Endothelial cell of umbilical vein (primary cell): ENCODE measurements around the gene LITAFD. TPM values are rescaled to one million over a fixed set of nuclear protein-coding genes. Genes with fewer than 3 reads are reported as not detected.

Source experiments
- BruUV-seq: library from RNA; stranded (reverse); fragments of 400-500 nt; replicated peaks from 2 replicates; lab custom pipeline; 2021; lab: Mats Ljungman, UMichigan
- CTCF ChIA-PET: fragments of 300-600, 350-600 bp; sonication (Branson Sonifier 250); formaldehyde crosslinking; loops from one replicate; lab custom pipeline; 2021; ENCODE audit warnings: antibody characterized with exemption, inconsistent platforms; lab: Charles Lee
- POLR2A ChIA-PET: fragments of 300-600, 350-600 bp; sonication (Branson Sonifier 250); formaldehyde crosslinking; loops from one replicate; lab custom pipeline; 2021; ENCODE audit warnings: antibody characterized with exemption, inconsistent platforms; lab: Charles Lee
- DNase-seq: peaks from one replicate; pipeline ENCODE4 v3.0.0-alpha.2; 2011; ENCODE audit warnings: low read depth, low spot score
- FAIRE-seq: peaks from 2 replicates; lab custom pipeline; 2011; peaks lifted over from hg19 to GRCh38; lab: Jason Lieb, UNC
- H2AFZ ChIP-seq: 2 replicates; pipeline ENCODE4 v1.6.0; 2012; ENCODE audit warnings: low read depth, low read length, control low read depth, inconsistent platforms
- H3K27ac ChIP-seq: 2 replicates; pipeline ENCODE4 v1.5.1; 2011; ENCODE audit warnings: low read depth, mild to moderate bottlenecking, control low read depth, low read length, moderate library complexity; ENCODE audit not compliant: insufficient read depth
- H3K27me3 ChIP-seq, 2 experiments: 2 replicates each; pipeline versions ENCODE4 v1.6.0 to v1.6.1; 2011; ENCODE audit warnings: low read length in 2 of 2, mixed read lengths in 1 of 2; ENCODE audit not compliant: control insufficient read depth in 2 of 2, insufficient read depth in 2 of 2
- H3K36me3 ChIP-seq, 2 experiments: 2 replicates in 1 of 2; 3 replicates in 1 of 2; pipeline ENCODE4 v1.5.1; 2011; ENCODE audit warnings: low read length in 2 of 2, mild to moderate bottlenecking in 1 of 2, moderate library complexity in 1 of 2; ENCODE audit not compliant: control insufficient read depth in 2 of 2, insufficient read depth in 2 of 2; ENCODE audit errors: extremely low read depth in 1 of 2
- H3K4me1 ChIP-seq: 3 replicates; pipeline ENCODE4 v1.5.1; 2011; ENCODE audit warnings: mild to moderate bottlenecking, low read length; ENCODE audit not compliant: control insufficient read depth, insufficient read depth; ENCODE audit errors: extremely low read depth
- H3K4me2 ChIP-seq: 2 replicates; pipeline ENCODE4 v1.6.1; 2011; ENCODE audit warnings: low read length, control low read depth, mixed read lengths; ENCODE audit not compliant: insufficient read depth
- H3K4me3 ChIP-seq, 3 experiments: fragments of 200-600 bp in 1 of 3; sonication (generic), shearing (Covaris generic) in 1 of 3; replicated peaks in 1 of 3; 2 replicates each; pipeline ENCODE4 v1.5.1; 2011 to 2016; ENCODE audit warnings: control low read depth in 3 of 3, low read length in 3 of 3, mild to moderate bottlenecking in 2 of 3, inconsistent platforms in 1 of 3, low read depth in 1 of 3, moderate library complexity in 1 of 3; ENCODE audit not compliant: insufficient read depth in 1 of 3
- H3K79me2 ChIP-seq: 2 replicates; pipeline ENCODE4 v1.6.0; 2012; ENCODE audit warnings: low read length, inconsistent platforms; ENCODE audit not compliant: control insufficient read depth, insufficient read depth
- H3K9ac ChIP-seq: replicated peaks from 2 replicates; pipeline ENCODE3; 2011; ENCODE audit warnings: low read length, control low read depth; ENCODE audit not compliant: insufficient read depth; ENCODE audit errors: extremely low read depth
- H3K9me1 ChIP-seq: replicated peaks from 3 replicates; pipeline ENCODE4 v1.6.0; 2011; ENCODE audit warnings: mild to moderate bottlenecking, low read length; ENCODE audit not compliant: control insufficient read depth, insufficient read depth; ENCODE audit errors: extremely low read depth
- H3K9me3 ChIP-seq: replicated peaks from 2 replicates; pipeline ENCODE4 v1.5.1; 2012; ENCODE audit warnings: low read length, inconsistent platforms; ENCODE audit not compliant: control insufficient read depth, insufficient read depth
- H4K20me1 ChIP-seq: replicated peaks from 2 replicates; pipeline ENCODE3; 2011; ENCODE audit warnings: mild to moderate bottlenecking, low read length; ENCODE audit not compliant: control insufficient read depth, insufficient read depth; ENCODE audit errors: extremely low read depth
- EZH2 ChIP-seq: IDR thresholded peaks from 2 replicates; pipeline ENCODE4 v1.6.1; 2012; ENCODE audit warnings: borderline replicate concordance, low read depth, mild to moderate bottlenecking, moderate library complexity, low read length, inconsistent platforms; ENCODE audit not compliant: severe bottlenecking
- GATA2 ChIP-seq: IDR thresholded peaks from 2 replicates; pipeline ENCODE4 v1.7.0; 2011; ENCODE audit warnings: low read depth, mild to moderate bottlenecking, moderate library complexity, mixed read lengths, low read length; ENCODE audit not compliant: insufficient read length, insufficient read depth
- JUN ChIP-seq: IDR thresholded peaks from 2 replicates; pipeline ENCODE4 v1.6.1; 2011; ENCODE audit warnings: borderline replicate concordance, low read depth; ENCODE audit not compliant: insufficient read length, insufficient read depth
- POLR2A ChIP-seq: IDR thresholded peaks from 2 replicates; pipeline ENCODE4 v1.6.1; 2012; ENCODE audit warnings: low read depth, mild to moderate bottlenecking, control low read depth, low read length
- POLR2AphosphoS5 ChIP-seq: IDR thresholded peaks from 2 replicates; pipeline ENCODE4 v1.6.1; 2012; ENCODE audit warnings: low read depth, mild to moderate bottlenecking, control low read depth, low read length, moderate library complexity; ENCODE audit not compliant: insufficient read depth
- dilution Hi-C: fragments of 300-500 bp; cut with MboI; formaldehyde crosslinking; loops from one replicate; pipeline ENCODE4 v1.15.0; 2019; ENCODE audit warnings: low sequenced_read_pairs; ENCODE audit not compliant: extremely low pct_ligation_motif_present
- intact Hi-C: fragments of 100-400 bp; cut with micrococcal nuclease; formaldehyde crosslinking; loops from one replicate; pipeline ENCODE4 v1.10.0; 2022
- polyA plus RNA-seq, 4 experiments: library from polyadenylated mRNA; depleted of rRNA in 3 of 4; stranded (reverse) in 3 of 4; unstranded in 1 of 4; fragments of >200 nt; gene quantifications; 2 replicates each; pipeline versions ENCODE4 v1.2.1 to v1.2.3, GENCODE V29; 2011 to 2012; ENCODE audit warnings: missing spikeins in 1 of 4
- total RNA-seq: library from RNA; stranded (reverse); gene quantifications from 2 replicates; pipeline ENCODE4 v1.2.3, GENCODE V29; 2021
- TF ChIP-seq, protein P1 (sequence below), 2 donors: IDR thresholded peaks; 1 replicate in 1 of 2; 2 replicates in 1 of 2; pipeline ENCODE4 v1.5.1; 2011; ENCODE audit warnings: low read length in 2 of 2, mild to moderate bottlenecking in 2 of 2, moderate library complexity in 2 of 2, control low read depth in 1 of 2, inconsistent platforms in 1 of 2, low read depth in 1 of 2; ENCODE audit not compliant: insufficient read depth in 1 of 2; ENCODE audit errors: extremely low read depth in 1 of 2
- TF ChIP-seq, protein P2 (sequence below): IDR thresholded peaks from 2 replicates; pipeline ENCODE4 v1.6.1; 2011; ENCODE audit not compliant: insufficient read depth, insufficient read length

LITAFD gene
- total and polyA plus RNA-seq, 2 donors (not counting 3 experiments of a cell fraction or from before 2014, with no cell fraction given): not detected

DNA sequence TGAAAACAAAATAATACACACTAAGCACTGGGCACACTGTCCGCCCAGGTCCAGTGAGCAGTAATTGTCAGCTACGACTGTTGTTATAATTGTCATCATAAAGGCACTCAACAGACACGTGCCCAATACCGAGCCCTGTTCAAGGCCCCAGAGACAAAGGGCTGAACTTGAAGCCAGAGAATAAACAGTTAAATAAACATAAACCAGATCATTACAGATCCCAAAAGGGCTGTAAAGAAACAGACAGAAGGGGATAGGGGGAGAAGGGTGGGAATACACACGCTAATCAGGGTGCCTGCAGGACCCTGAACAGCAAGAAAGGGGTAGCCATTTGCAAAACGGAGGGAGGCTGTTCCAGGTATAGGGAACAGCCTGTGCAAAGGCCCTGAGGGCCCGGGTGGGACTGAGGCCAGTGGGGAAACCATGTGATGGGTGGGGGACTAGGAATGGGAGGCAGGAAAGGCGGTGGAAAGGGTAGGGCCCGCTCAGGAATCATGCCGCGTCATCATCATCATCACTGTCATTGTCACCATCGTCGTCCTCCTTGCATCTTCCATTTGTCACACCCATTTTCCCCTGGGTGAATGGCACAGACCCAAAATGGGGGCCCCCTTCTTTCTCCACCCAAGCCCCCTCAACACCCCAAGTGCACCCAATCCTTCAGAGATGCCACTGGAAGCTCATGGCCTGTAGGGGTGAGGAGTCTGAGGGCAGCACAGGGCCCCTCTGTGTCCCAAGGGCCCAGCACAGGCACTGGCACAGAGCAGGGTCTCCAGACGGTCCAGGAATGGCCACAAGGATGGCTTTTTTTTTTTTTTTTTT, 19.6 kb upstream of the LITAFD start:
- no peak overlapping the region for H3K9ac ChIP-seq
- CTCF ChIA-PET: interaction anchor here (3.4 kb wide), 1 partner anchor 18 kb away, joined by 20 read pairs; no protein-coding TSS in a partner anchor

DNA sequence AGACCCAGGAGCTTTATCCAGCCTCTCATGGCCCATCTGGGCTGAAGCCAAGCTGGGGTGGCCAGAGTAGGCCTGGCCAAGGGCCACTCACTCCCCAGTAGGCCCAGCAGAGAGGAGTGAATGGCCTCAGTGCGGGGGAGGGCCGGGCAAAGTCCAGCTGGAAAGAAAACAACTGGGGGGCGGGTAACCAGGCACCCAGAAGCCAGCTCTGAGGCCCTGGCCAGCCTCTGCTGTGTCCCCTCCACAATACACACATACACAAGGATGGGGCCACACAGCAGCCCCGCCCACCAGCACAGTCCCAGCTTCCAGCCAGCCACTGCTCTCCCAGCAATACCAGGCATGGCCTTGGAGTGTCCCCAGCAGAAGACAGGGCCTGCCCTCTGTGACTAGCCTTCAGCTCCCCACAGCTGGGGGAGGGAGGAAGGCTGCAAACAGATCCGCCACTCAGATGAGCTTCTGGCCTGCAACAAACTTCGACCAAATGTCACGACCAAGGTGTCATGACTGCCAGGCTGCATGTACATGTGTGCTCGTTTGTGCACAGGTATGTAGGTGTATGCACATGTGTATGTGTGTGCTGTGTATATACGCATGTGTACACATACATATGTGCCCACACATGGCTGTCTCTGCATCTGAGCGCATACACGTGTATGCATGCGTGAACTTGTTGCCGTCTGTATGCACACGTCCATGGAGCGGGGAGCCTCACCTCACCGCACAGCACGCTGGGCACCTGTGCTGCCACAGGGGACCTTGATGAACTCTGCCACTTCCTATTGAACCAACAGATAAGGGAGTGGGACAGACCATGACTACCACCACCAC, 18.3 kb upstream of the LITAFD start:
- TF ChIP-seq, protein P1, sequence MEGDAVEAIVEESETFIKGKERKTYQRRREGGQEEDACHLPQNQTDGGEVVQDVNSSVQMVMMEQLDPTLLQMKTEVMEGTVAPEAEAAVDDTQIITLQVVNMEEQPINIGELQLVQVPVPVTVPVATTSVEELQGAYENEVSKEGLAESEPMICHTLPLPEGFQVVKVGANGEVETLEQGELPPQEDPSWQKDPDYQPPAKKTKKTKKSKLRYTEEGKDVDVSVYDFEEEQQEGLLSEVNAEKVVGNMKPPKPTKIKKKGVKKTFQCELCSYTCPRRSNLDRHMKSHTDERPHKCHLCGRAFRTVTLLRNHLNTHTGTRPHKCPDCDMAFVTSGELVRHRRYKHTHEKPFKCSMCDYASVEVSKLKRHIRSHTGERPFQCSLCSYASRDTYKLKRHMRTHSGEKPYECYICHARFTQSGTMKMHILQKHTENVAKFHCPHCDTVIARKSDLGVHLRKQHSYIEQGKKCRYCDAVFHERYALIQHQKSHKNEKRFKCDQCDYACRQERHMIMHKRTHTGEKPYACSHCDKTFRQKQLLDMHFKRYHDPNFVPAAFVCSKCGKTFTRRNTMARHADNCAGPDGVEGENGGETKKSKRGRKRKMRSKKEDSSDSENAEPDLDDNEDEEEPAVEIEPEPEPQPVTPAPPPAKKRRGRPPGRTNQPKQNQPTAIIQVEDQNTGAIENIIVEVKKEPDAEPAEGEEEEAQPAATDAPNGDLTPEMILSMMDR (IDR thresholded peaks at IDR 0.05; ENCODE audit: extremely low read depth in 1 of 2, insufficient read depth in 1 of 2, low read depth in 1 of 2, low read length in 2 of 2): no peak
- no peak for TF ChIP-seq GATA2
- Histone ChIP-seq H3K9me1 (no peaks in the 10 kb centered on the region), H3K4me2 (no peak overlapping the region), H3K4me1 (peaks cover 13% of the 10 kb centered on the region), H3K9ac (no peak overlapping the region), H3K9me3 (no peaks in the 10 kb centered on the region), H3K79me2 (peaks cover 58% of the 10 kb centered on the region), H4K20me1 (no peaks in the 10 kb centered on the region), H3K27me3 (no peaks in the 10 kb centered on the region), H3K4me3 (no peak overlapping the region), H3K36me3 (no peaks in the 10 kb centered on the region), H2AFZ (no peak overlapping the region), H3K27ac (no peak overlapping the region)
- ChIA-PET POLR2A (no interaction called here), CTCF (interaction anchor here (3.4 kb wide), 1 partner anchor 17 kb away, joined by 20 read pairs; no protein-coding TSS in a partner anchor)
- BruUV-seq: no TSS peak
- DNase-seq (no peak), FAIRE-seq (no peak)
- intact Hi-C loops: no loop called here
- dilution Hi-C loops: no loop called here

More for the DNA sequence above, 19.6 kb upstream of the LITAFD start:
- TF ChIP-seq POLR2A (no peak), EZH2 (no peak), POLR2AphosphoS5 (peak; percentile 38), JUN (no peak)
- TF ChIP-seq, protein P2, sequence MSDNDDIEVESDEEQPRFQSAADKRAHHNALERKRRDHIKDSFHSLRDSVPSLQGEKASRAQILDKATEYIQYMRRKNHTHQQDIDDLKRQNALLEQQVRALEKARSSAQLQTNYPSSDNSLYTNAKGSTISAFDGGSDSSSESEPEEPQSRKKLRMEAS: no peak
- H3K27ac ChIP-seq: no peak overlapping the region
- H3K27me3 ChIP-seq: no peaks in the 10 kb centered on the region
- POLR2A ChIA-PET: interaction anchor here (0.7 to 0.9 kb wide), 2 partner anchors 229 to 247 kb away, joined by 4 to 6 read pairs; partner anchors contain the start of gene HAPSTR1
- H3K4me3 ChIP-seq: no peak overlapping the region
- no peaks in the 10 kb centered on the region for H4K20me1 ChIP-seq
- BruUV-seq: no TSS peak
- no peak for FAIRE-seq
- H3K9me3 ChIP-seq: no peaks in the 10 kb centered on the region
- intact Hi-C loops: no loop called here
- dilution Hi-C loops: no loop called here
- H3K4me1 ChIP-seq: peaks cover 13% of the 10 kb centered on the region
- no peak for DNase-seq
- H3K79me2 ChIP-seq: peaks cover 53% of the 10 kb centered on the region
- no peak overlapping the region for H2AFZ ChIP-seq
- no peaks in the 10 kb centered on the region for H3K9me1 ChIP-seq
- no peaks in the 10 kb centered on the region for H3K36me3 ChIP-seq
- no peak overlapping the region for H3K4me2 ChIP-seq
